HUDEP-2 (cell line): ENCODE data around the gene LSM3.
A peak's percentile ranks its signal among the peaks of the same experiment; 100 is the strongest.
"Not testable (repeated sequence)": the region's sequence is repeated elsewhere in the genome, so short reads cannot be mapped to it uniquely, and the experiment has no call there.

ENCODE experiments used
- DNase-seq, 76 experiments: peaks; one replicate each; lab custom pipeline; 2025; ENCODE audit not compliant: unreplicated experiment in 76 of 76; lab: John Stamatoyannopoulos, UW

Gene LSM3

GRCh38 chr3:14214764-14215163 is 36.1 kb downstream of the LSM3 start:
- DNase-seq, result no peak

GRCh38 chr3:14216257-14217048 is 37.8 kb downstream of the LSM3 start:
- no peak for DNase-seq

GRCh38 chr3:14218355-14218754 is 39.7 kb downstream of the LSM3 start:
- no peak for DNase-seq

GRCh38 chr3:14220933-14221332 is 42.3 kb downstream of the LSM3 start:
- no peak for DNase-seq

GRCh38 chr3:14221902-14222301 is 43.3 kb downstream of the LSM3 start:
- no peak for DNase-seq

GRCh38 chr3:14222457-14222856 is 43.8 kb downstream of the LSM3 start:
- DNase-seq, result no peak

GRCh38 chr3:14222900-14223594 is 44.4 kb downstream of the LSM3 start:
- DNase-seq, result no peak

GRCh38 chr3:14223595-14223994 is 45.0 kb downstream of the LSM3 start:
- DNase-seq, result no peak

GRCh38 chr3:14224895-14225294 is 46.3 kb downstream of the LSM3 start:
- no peak for DNase-seq

- no peak for DNase-seq
Measured at GRCh38 chr3:14225421-14225820, 46.8 kb downstream of the LSM3 start.

- DNase-seq, result not testable (repeated sequence)
Measured at GRCh38 chr3:14226351-14226750, 47.7 kb downstream of the LSM3 start.

GRCh38 chr3:14227856-14228255 is 49.2 kb downstream of the LSM3 start:
- no peak for DNase-seq

GRCh38 chr3:14228681-14229470 is 50.3 kb downstream of the LSM3 start:
- DNase-seq, result no peak

- DNase-seq, result not testable (repeated sequence)
Measured at GRCh38 chr3:14229695-14230094, 51.1 kb downstream of the LSM3 start.

GRCh38 chr3:14230729-14231128 is 52.1 kb downstream of the LSM3 start:
- no peak for DNase-seq

GRCh38 chr3:14231145-14231990 is 52.8 kb downstream of the LSM3 start:
- DNase-seq, result peak in 7 of 76 experiments; percentile 6 to 36 (median 9)

- DNase-seq, result no peak
Measured at GRCh38 chr3:14231998-14232501, 53.4 kb downstream of the LSM3 start.

- DNase-seq, result no peak
Measured at GRCh38 chr3:14234251-14235002, 55.8 kb downstream of the LSM3 start.
